Measurements from ENCODE around the gene ERC1. TPM values are rescaled to one million over a fixed set of nuclear protein-coding genes. Genes with fewer than 3 reads are reported as not detected.

The ERC1 gene
- polyA plus RNA-seq, 2 of the 4 experiments (the other 2 are of a cell fraction) = 14.2 to 20.9 TPM

DNA sequence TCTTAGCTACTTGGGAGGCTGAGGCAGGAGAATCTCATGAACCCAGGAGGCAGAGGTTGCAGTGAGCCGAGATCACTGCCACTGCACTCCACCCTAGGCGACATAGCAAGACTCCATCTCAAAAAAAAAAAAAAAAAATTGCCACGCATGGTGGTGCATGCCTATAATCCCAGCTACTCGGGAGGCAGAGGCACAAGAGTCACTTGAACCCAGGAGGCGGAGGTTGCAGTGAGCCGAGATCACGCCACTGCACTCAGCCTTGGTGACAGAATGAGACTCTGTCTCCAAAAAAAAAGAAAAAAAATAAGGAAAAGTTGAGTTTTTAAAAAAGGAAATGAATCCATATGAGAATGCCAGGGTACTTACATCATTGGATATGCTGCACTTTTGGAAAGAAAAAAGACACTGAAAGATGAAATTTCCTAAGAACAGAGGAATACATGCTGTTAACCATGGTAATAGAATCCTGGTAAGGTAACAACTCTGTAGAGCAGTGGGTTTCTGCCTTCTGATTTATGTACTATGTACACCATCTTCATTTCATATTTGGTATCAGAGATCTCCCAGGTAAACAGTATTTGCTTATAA, 222.7 kb downstream of the ERC1 start (continued):
- TF ChIP-seq USF2 (IDR thresholded peaks at IDR 0.05) = no peak

DNA sequence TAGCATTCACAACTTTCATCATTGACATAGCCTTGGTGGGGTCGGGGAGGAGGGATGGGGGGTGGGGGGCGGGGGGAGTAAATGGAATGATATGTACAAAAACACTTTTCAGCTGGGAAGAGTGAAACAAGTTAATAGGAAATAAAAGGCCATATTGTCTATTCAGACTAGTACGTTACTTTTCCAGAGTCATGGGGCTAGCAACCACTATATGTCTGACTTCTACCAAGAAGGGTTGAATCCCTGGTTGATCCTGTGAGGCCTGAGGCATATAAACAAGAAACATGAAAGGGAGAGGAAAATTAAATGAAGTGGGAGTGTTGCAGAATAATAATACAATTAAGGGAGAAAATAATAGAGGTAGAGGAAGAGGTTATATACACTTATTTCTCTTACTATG, 225.5 kb downstream of the ERC1 start:
- no peaks in the 10 kb centered on the region for H3K9me3 ChIP-seq
- TF ChIP-seq, protein P1, sequence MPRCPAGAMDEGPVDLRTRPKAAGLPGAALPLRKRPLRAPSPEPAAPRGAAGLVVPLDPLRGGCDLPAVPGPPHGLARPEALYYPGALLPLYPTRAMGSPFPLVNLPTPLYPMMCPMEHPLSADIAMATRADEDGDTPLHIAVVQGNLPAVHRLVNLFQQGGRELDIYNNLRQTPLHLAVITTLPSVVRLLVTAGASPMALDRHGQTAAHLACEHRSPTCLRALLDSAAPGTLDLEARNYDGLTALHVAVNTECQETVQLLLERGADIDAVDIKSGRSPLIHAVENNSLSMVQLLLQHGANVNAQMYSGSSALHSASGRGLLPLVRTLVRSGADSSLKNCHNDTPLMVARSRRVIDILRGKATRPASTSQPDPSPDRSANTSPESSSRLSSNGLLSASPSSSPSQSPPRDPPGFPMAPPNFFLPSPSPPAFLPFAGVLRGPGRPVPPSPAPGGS (IDR thresholded peaks at IDR 0.05) = no peak
- TF ChIP-seq E2F6 (IDR thresholded peaks at IDR 0.05; ENCODE audit: borderline replicate concordance, low read depth) (no peak), CBX8 (IDR thresholded peaks at IDR 0.05) (no peak), BHLHE40 (IDR thresholded peaks at IDR 0.05; ENCODE audit: low read depth, low read length) (no peak)
- no peak for ATAC-seq
- peak overlapping the region; percentile 58 for H3K4me2 ChIP-seq
- H3K4me1 ChIP-seq = peaks cover 29% of the 10 kb centered on the region
- ChIA-PET CTCF (interaction anchor here (0.5 to 1.0 kb wide), 2 partner anchors 8 to 532 kb away, joined by 3 to 4 read pairs; no protein-coding TSS in a partner anchor), POLR2A (no interaction called here)
- peak overlapping the region in 1 of 2 experiments; percentile 25; a peak in 1 of 6 replicates for H3K27ac ChIP-seq
- DNase-seq (ENCODE audit: low read depth in 1 of 2, low spot score in 1 of 2) = no peak
- FAIRE-seq = no peak
- 60% methylated on average over 3 of the region's 3 CpGs for WGBS (ENCODE audit: missing lambda C conversion rate)
- H3K4me3 ChIP-seq = no peak overlapping the region

GRCh38 chr12:1217191-1217949, 226.3 kb downstream of the ERC1 start:
- POLR2A ChIA-PET = no interaction called here
- FAIRE-seq = no peak
- Histone ChIP-seq H3K9me3 (no peaks in the 10 kb centered on the region), H3K27ac (peak overlapping the region; percentile 24 to 52; a peak in 4 of 6 replicates), H3K4me1 (peaks cover 29% of the 10 kb centered on the region), H3K4me2 (peak overlapping the region; percentile 58), H3K4me3 (no peak overlapping the region)
- CTCF ChIA-PET = no interaction called here
- ATAC-seq = peak; percentile 66 to 75; a peak in 5 of 6 replicates
- peak in 1 of 2 experiments; percentile 31 for DNase-seq (ENCODE audit: low read depth in 1 of 2, low spot score in 1 of 2)
- TF ChIP-seq GATA3 (IDR thresholded peaks at IDR 0.05; ENCODE audit: borderline replicate concordance) (peak; percentile 56), CBX2 (IDR thresholded peaks at IDR 0.05; ENCODE audit: borderline replicate concordance, low read depth) (no peak)
- WGBS (ENCODE audit: missing lambda C conversion rate) = 45% methylated on average over 6 of the region's 6 CpGs

DNA sequence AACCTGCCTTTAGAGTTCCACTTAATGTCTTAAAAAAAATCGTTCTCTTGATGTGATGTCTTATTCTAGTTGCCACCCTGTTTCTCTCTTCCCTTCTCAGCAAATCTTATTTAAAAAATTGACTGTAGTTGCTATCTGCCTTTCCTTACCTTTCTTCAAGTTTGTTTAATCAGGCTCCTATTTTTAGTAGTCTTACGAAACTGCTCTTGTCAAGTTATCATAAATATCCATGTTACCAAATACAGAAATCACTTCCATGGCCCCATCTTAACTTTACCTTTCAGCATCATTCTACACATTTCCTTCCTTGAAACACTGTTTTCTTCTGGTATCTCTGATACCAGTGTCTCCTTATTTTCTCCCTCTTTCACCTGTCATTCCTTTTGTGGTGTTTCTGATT, 227.3 kb downstream of the ERC1 start:
- FAIRE-seq (no peak), ATAC-seq (no peak), DNase-seq (ENCODE audit: low read depth in 1 of 2, low spot score in 1 of 2) (no peak)
- TF ChIP-seq TFCP2L1 (CRISPR knock-in tag; IDR thresholded peaks at IDR 0.05) (no peak), REST (IDR thresholded peaks at IDR 0.05) (no peak), HMGXB4 (CRISPR knock-in tag; IDR thresholded peaks at IDR 0.05; ENCODE audit: borderline replicate concordance) (no peak), FOSB (CRISPR knock-in tag; IDR thresholded peaks at IDR 0.05) (no peak), KDM5A (IDR thresholded peaks at IDR 0.05) (no peak), FOXS1 (CRISPR knock-in tag; IDR thresholded peaks at IDR 0.05) (no peak), NR3C1 (IDR thresholded peaks at IDR 0.05) (no peak), POLR2A (IDR thresholded peaks at IDR 0.05; ENCODE audit: low read length) (no peak), JUNB (IDR thresholded peaks at IDR 0.05) (no peak), PHF8 (IDR thresholded peaks at IDR 0.05; ENCODE audit: borderline replicate concordance, low read depth) (no peak), MAZ (IDR thresholded peaks at IDR 0.05; ENCODE audit: borderline replicate concordance, low read depth, low read length) (no peak), RAD21 (conservative IDR thresholded peaks at IDR 0.05 in 1 of 2, IDR thresholded peaks at IDR 0.05 in 1 of 2) (no peak), POLR2AphosphoS2 (conservative IDR thresholded peaks at IDR 0.05; ENCODE audit: low read length) (no peak), EHMT2 (IDR thresholded peaks at IDR 0.05; ENCODE audit: low read depth) (no peak), HOXB5 (CRISPR knock-in tag; IDR thresholded peaks at IDR 0.05) (no peak), RNF2 (IDR thresholded peaks at IDR 0.05; ENCODE audit: borderline replicate concordance, low read depth) (no peak)
- Histone ChIP-seq H3K4me3 (no peak overlapping the region), H3K27ac (peak overlapping the region in 1 of 2 experiments; percentile 52; a peak in 1 of 6 replicates), H3K9me3 (no peaks in the 10 kb centered on the region), H3K4me2 (no peak overlapping the region), H3K4me1 (peaks cover 29% of the 10 kb centered on the region)
- POLR2A ChIA-PET = no interaction called here
- CTCF ChIA-PET = no interaction called here
- WGBS (ENCODE audit: missing lambda C conversion rate) = 57% methylated on average over 2 of the region's 2 CpGs
